GM18868 (cell line): Measurements from ENCODE around the gene SLX4IP.

Experiments
- ATAC-seq: cut with Tn5 transposase; IDR thresholded peaks from one replicate; pipeline ENCODE4 v1.9.1; 2021; ENCODE audit warnings: mild to moderate bottlenecking, moderate library complexity; ENCODE audit not compliant: unreplicated experiment

SLX4IP gene

GRCh38 chr20:10619427-10619826 is 184.3 kb downstream of the SLX4IP start:
- ATAC-seq: no peak

DNA sequence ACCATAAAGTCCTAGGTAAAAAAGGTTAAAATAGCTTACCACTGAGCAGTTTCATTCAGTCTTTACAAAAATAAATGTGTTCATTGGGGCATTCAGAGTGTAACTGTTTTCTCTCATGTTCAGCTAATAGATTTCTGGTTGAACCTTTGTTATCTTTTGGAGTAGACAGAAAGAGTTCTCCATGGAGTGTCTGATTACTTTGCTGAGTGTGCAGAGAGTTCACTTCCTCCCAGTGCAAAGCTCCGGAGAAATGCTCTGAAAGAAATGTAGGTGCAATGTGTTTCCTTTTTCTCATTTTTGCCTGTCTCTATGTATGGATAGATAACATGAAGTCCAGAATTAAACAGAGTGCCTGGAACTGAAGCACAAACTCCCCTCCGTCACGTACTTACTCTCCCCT is 186.0 kb downstream of the SLX4IP start:
- ATAC-seq: no peak

DNA sequence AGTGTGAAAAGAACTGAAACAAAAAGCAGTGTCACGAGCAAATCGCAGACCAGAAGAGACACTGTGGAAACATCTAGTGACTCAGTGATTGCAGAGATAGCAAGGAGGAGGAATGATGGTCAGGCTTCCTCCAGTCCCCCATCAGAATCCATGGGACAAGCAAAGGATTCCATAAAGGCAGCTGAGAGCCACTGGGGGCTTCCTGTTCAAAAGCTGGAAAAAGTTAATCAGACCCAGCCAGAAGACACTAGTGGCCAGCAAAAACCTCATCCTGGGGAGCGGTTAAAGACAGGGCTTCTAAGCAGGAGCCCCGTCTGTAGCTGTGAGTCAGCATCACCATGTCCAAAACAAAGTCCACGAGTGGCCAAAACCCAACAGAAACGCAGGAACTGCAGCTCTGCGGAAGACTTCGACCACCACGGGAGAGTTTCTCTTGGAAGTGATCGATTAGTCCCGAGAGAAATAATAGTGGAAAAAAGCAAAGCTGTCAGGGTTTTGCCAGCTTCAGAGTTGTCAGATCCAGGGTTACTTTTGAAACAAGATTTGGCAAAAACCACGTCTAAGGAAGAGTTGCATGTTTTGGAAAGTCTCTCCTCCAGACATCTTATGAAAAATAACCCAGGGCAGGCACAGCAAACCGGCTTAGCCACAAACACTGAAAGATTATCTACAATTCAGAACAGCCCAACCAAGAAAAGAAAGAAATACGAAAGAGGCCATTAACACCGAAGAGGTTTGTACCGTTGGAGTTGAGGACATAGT is 187.7 kb downstream of the SLX4IP start:
- no peak for ATAC-seq

GRCh38 chr20:10625641-10626040 is 190.5 kb downstream of the SLX4IP start:
- no peak for ATAC-seq

DNA sequence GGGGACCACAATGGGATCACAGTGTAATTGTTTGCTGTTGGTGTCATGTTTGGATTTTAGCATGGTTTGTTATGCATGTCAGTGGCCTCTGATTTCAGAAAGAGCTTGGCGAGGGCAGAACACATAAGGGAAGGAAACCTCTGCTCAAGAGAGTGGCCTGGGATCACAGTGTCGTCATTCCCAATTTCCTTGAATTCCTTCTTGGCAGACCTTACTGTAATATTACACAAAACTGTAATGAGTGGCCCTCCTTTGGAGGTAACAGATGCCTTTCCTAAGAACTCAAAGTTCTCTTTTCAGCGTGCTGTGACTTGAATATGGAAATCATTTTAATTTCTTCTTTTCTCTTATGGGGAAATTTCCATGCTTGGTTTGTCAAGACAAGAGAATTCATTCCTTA is 191.8 kb downstream of the SLX4IP start:
- ATAC-seq: no peak

- no peak for ATAC-seq
Measured at GRCh38 chr20:10629946-10630650, 195.0 kb downstream of the SLX4IP start.

- ATAC-seq: no peak
Measured at GRCh38 chr20:10631126-10631525, 196.0 kb downstream of the SLX4IP start.

DNA sequence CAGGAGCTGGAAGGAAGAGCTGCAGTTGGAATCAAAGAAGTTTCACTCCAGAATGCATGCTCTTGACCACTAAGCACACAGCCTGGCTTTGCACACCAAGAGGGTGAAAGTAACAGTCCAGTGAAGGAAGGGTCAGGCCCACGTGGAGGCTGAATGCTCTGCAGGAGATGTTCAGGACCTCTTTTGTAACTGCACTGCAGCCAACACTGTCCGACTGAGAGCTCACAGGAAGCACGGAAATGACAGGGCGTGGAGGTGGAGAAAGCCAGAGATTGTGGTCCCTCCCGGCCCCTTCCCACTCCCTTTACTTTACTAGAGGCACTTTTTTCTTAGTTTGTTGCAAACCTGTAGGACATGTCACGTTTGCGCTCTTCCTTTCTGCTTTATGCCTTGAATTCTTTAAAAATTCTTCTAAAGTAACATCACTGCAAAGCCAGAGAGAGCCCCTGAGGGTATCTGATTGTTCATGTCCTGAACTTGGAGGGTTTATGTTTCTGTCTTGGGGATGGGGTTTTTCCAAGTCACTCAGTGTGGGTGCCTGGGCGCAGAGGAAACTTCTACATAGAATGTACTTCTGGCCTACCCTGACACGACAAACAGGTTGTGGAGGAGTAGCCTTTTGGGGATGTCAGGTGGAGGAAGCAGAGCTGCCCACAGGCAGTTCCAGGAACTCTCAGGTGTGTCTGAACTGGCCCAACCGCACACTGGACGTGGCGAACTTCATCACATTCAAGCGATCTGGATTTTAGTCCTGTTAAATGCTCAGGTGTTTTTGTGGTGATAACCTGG is 197.8 kb downstream of the SLX4IP start:
- no peak for ATAC-seq

DNA sequence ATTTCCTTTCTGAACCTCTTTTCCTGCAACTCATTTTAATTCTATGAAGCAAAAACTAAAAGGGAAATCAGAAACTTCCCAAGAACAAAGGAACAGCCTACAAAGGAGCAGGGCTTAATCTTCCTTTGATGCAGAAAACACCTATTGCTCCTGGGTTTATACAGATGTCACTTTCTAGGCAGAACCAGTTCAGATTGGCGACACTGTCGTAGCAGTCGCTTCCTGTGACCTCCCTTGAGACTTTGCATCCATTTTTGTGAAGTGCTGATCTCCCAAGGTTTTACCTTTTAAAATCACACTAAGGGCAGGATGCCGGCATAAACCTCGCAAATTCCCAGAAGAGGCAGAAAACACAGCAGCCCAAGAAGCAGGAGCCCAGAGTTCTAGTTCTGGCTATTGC is 198.6 kb downstream of the SLX4IP start:
- no peak for ATAC-seq

DNA sequence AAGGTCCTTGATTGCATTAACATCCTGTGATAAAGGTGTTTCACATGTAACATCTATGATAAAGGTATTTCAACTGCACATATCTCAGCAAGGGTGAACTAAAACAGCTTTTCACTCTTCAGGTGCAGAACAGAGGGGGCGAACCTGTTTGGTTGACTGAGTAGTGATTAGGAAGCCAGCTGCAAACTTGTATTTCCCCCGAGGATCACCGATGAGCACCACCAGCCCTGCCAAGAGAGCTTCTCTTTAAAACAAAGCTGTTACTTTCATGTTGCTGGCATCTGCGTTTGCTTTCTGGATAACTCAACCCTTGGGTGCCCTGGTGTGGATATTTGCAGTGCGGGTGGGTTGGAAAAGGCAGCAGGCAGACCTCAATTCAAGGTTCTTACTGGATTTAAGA is 199.1 kb downstream of the SLX4IP start:
- ATAC-seq: no peak

GRCh38 chr20:10634683-10635411 is 199.7 kb downstream of the SLX4IP start:
- ATAC-seq: no peak

GRCh38 chr20:10635476-10636208 is 200.5 kb downstream of the SLX4IP start:
- ATAC-seq: no peak

- no peak for ATAC-seq
Measured at GRCh38 chr20:10636326-10636818, 201.3 kb downstream of the SLX4IP start.

DNA sequence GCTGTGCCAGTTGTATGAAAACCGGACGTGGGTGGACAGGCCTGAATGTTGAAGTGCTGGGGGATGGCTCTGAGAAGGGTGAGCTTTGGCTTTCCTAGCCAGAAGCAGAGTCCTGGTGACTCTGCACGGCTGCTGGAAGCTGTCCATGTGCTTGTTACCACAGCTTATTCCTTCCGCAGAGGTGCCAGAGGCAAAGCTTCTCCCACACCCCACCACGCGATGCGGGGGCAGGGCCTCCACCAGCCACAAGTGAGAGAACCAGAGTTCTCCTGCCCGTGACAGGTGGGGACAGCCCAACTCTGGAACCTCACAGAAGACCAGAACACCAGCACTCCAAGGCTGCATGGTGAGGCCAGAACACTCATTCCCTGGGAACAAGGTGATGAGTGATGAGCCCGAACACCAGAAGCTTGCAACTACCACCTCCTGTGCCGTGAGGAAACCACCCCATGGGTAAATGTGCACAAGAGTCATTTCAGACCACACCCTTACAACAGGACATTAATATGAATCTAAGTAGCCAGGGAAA is 202.0 kb downstream of the SLX4IP start:
- no peak for ATAC-seq

GRCh38 chr20:10637563-10637962 is 202.5 kb downstream of the SLX4IP start:
- ATAC-seq: no peak

- ATAC-seq: no peak
Measured at GRCh38 chr20:10639077-10639736, 204.1 kb downstream of the SLX4IP start.

GRCh38 chr20:10639737-10640556 is 204.8 kb downstream of the SLX4IP start:
- ATAC-seq: no peak

GRCh38 chr20:10640897-10641296 is 205.8 kb downstream of the SLX4IP start:
- ATAC-seq: no peak

DNA sequence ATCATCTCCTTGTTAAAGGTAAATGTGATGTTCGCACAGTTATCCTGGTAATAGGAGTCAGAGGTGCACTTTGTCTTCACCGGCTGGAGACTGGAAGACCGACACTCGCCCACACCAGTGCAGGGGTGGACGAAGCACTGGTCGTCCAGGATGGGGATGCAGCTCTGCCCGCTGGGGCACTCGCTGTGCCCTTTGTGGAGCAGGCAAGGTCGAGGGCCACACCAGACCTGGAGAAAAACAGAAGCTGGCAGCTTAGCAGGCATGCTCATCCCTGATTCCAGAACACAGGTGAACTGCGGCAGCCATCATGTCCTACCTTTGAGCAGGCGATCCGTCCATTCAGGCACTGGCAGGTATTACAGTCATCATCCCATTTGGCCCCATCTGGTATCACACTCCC is 206.4 kb downstream of the SLX4IP start:
- ATAC-seq: no peak
